Measurements from ENCODE around the gene ALK.

ALK gene

GRCh38 chr2:29531626-29532025 is 389.8 kb downstream of the ALK start:
- Histone ChIP-seq H3K27me3 (ENCODE audit: control insufficient read depth, insufficient read depth, low read length) (no peaks in the 10 kb centered on the region), H3K9me3 (ENCODE audit: control insufficient read depth, insufficient read depth, low read length) (no peaks in the 10 kb centered on the region), H3K27ac (ENCODE audit: low read depth, low read length) (no peak overlapping the region), H3K9ac (ENCODE audit: low read depth, low read length) (no peak overlapping the region), H3K4me1 (ENCODE audit: control insufficient read depth, insufficient read depth, low read length) (no peaks in the 10 kb centered on the region), H3K36me3 (ENCODE audit: control insufficient read depth, insufficient read depth, low read length) (no peaks in the 10 kb centered on the region), H3K4me3 (ENCODE audit: low read depth, low read length) (no peak overlapping the region)

GRCh38 chr2:29530281-29530680 is 391.1 kb downstream of the ALK start:
- H3K27ac ChIP-seq (ENCODE audit: low read depth, low read length): no peak overlapping the region
- no peak overlapping the region for H3K4me3 ChIP-seq (ENCODE audit: low read depth, low read length)
- no peaks in the 10 kb centered on the region for H3K36me3 ChIP-seq (ENCODE audit: control insufficient read depth, insufficient read depth, low read length)
- H3K9me3 ChIP-seq (ENCODE audit: control insufficient read depth, insufficient read depth, low read length): no peaks in the 10 kb centered on the region
- H3K9ac ChIP-seq (ENCODE audit: low read depth, low read length): no peak overlapping the region
- no peaks in the 10 kb centered on the region for H3K27me3 ChIP-seq (ENCODE audit: control insufficient read depth, insufficient read depth, low read length)
- H3K4me1 ChIP-seq (ENCODE audit: control insufficient read depth, insufficient read depth, low read length): no peaks in the 10 kb centered on the region

- no peak overlapping the region for H3K9ac ChIP-seq (ENCODE audit: low read depth, low read length)
Measured at GRCh38 chr2:29528891-29529520, 392.4 kb downstream of the ALK start.

GRCh38 chr2:29528371-29528770 is 393.0 kb downstream of the ALK start:
- H3K9me3 ChIP-seq (ENCODE audit: control insufficient read depth, insufficient read depth, low read length): no peaks in the 10 kb centered on the region
- no peaks in the 10 kb centered on the region for H3K36me3 ChIP-seq (ENCODE audit: control insufficient read depth, insufficient read depth, low read length)
- H3K9ac ChIP-seq (ENCODE audit: low read depth, low read length): no peak overlapping the region
- no peak overlapping the region for H3K27ac ChIP-seq (ENCODE audit: low read depth, low read length)
- H3K4me1 ChIP-seq (ENCODE audit: control insufficient read depth, insufficient read depth, low read length): no peaks in the 10 kb centered on the region
- H3K27me3 ChIP-seq (ENCODE audit: control insufficient read depth, insufficient read depth, low read length): no peaks in the 10 kb centered on the region
- no peak overlapping the region for H3K4me3 ChIP-seq (ENCODE audit: low read depth, low read length)

More at GRCh38 chr2:29528891-29529520, 392.4 kb downstream of the ALK start:
- Histone ChIP-seq H3K9me3 (ENCODE audit: control insufficient read depth, insufficient read depth, low read length) (no peaks in the 10 kb centered on the region), H3K4me1 (ENCODE audit: control insufficient read depth, insufficient read depth, low read length) (no peaks in the 10 kb centered on the region), H3K36me3 (ENCODE audit: control insufficient read depth, insufficient read depth, low read length) (no peaks in the 10 kb centered on the region), H3K27me3 (ENCODE audit: control insufficient read depth, insufficient read depth, low read length) (no peaks in the 10 kb centered on the region), H3K4me3 (ENCODE audit: low read depth, low read length) (no peak overlapping the region), H3K27ac (ENCODE audit: low read depth, low read length) (no peak overlapping the region)

GRCh38 chr2:29527947-29528346 is 393.4 kb downstream of the ALK start:
- no peaks in the 10 kb centered on the region for H3K4me1 ChIP-seq (ENCODE audit: control insufficient read depth, insufficient read depth, low read length)
- H3K36me3 ChIP-seq (ENCODE audit: control insufficient read depth, insufficient read depth, low read length): no peaks in the 10 kb centered on the region
- H3K9ac ChIP-seq (ENCODE audit: low read depth, low read length): no peak overlapping the region
- no peaks in the 10 kb centered on the region for H3K9me3 ChIP-seq (ENCODE audit: control insufficient read depth, insufficient read depth, low read length)
- no peaks in the 10 kb centered on the region for H3K27me3 ChIP-seq (ENCODE audit: control insufficient read depth, insufficient read depth, low read length)
- no peak overlapping the region for H3K27ac ChIP-seq (ENCODE audit: low read depth, low read length)
- H3K4me3 ChIP-seq (ENCODE audit: low read depth, low read length): no peak overlapping the region

- H3K27me3 ChIP-seq (ENCODE audit: control insufficient read depth, insufficient read depth, low read length): no peaks in the 10 kb centered on the region
- H3K27ac ChIP-seq (ENCODE audit: low read depth, low read length): no peak overlapping the region
Measured at GRCh38 chr2:29526587-29527586, 394.5 kb downstream of the ALK start.

GRCh38 chr2:29525921-29526320 is 395.5 kb downstream of the ALK start:
- no peak overlapping the region for H3K27ac ChIP-seq (ENCODE audit: low read depth, low read length)
- no peaks in the 10 kb centered on the region for H3K27me3 ChIP-seq (ENCODE audit: control insufficient read depth, insufficient read depth, low read length)
- H3K36me3 ChIP-seq (ENCODE audit: control insufficient read depth, insufficient read depth, low read length): no peaks in the 10 kb centered on the region
- no peak overlapping the region for H3K9ac ChIP-seq (ENCODE audit: low read depth, low read length)
- no peaks in the 10 kb centered on the region for H3K9me3 ChIP-seq (ENCODE audit: control insufficient read depth, insufficient read depth, low read length)
- no peak overlapping the region for H3K4me3 ChIP-seq (ENCODE audit: low read depth, low read length)
- peaks cover 10% of the 10 kb centered on the region for H3K4me1 ChIP-seq (ENCODE audit: control insufficient read depth, insufficient read depth, low read length)

More at GRCh38 chr2:29526587-29527586, 394.5 kb downstream of the ALK start:
- no peaks in the 10 kb centered on the region for H3K9me3 ChIP-seq (ENCODE audit: control insufficient read depth, insufficient read depth, low read length)
- no peaks in the 10 kb centered on the region for H3K36me3 ChIP-seq (ENCODE audit: control insufficient read depth, insufficient read depth, low read length)
- H3K4me1 ChIP-seq (ENCODE audit: control insufficient read depth, insufficient read depth, low read length): peaks cover 10% of the 10 kb centered on the region
- no peak overlapping the region for H3K4me3 ChIP-seq (ENCODE audit: low read depth, low read length)
- no peak overlapping the region for H3K9ac ChIP-seq (ENCODE audit: low read depth, low read length)

GRCh38 chr2:29524652-29525051 is 396.7 kb downstream of the ALK start:
- Histone ChIP-seq H3K4me1 (ENCODE audit: control insufficient read depth, insufficient read depth, low read length) (peaks cover 10% of the 10 kb centered on the region), H3K4me3 (ENCODE audit: low read depth, low read length) (no peak overlapping the region), H3K27ac (ENCODE audit: low read depth, low read length) (no peak overlapping the region), H3K9me3 (ENCODE audit: control insufficient read depth, insufficient read depth, low read length) (no peaks in the 10 kb centered on the region), H3K27me3 (ENCODE audit: control insufficient read depth, insufficient read depth, low read length) (no peaks in the 10 kb centered on the region), H3K9ac (ENCODE audit: low read depth, low read length) (no peak overlapping the region), H3K36me3 (ENCODE audit: control insufficient read depth, insufficient read depth, low read length) (no peaks in the 10 kb centered on the region)

- Histone ChIP-seq H3K9me3 (ENCODE audit: control insufficient read depth, insufficient read depth, low read length) (no peaks in the 10 kb centered on the region), H3K36me3 (ENCODE audit: control insufficient read depth, insufficient read depth, low read length) (no peaks in the 10 kb centered on the region), H3K27me3 (ENCODE audit: control insufficient read depth, insufficient read depth, low read length) (no peaks in the 10 kb centered on the region), H3K4me3 (ENCODE audit: low read depth, low read length) (no peak overlapping the region), H3K4me1 (ENCODE audit: control insufficient read depth, insufficient read depth, low read length) (peaks cover 10% of the 10 kb centered on the region), H3K27ac (ENCODE audit: low read depth, low read length) (no peak overlapping the region), H3K9ac (ENCODE audit: low read depth, low read length) (no peak overlapping the region)
Measured at GRCh38 chr2:29522951-29523669, 398.3 kb downstream of the ALK start.

- no peaks in the 10 kb centered on the region for H3K27me3 ChIP-seq (ENCODE audit: control insufficient read depth, insufficient read depth, low read length)
- no peaks in the 10 kb centered on the region for H3K9me3 ChIP-seq (ENCODE audit: control insufficient read depth, insufficient read depth, low read length)
- H3K9ac ChIP-seq (ENCODE audit: low read depth, low read length): no peak overlapping the region
Measured at GRCh38 chr2:29520001-29520400, 401.4 kb downstream of the ALK start.

More at GRCh38 chr2:29520001-29520400, 401.4 kb downstream of the ALK start:
- no peak overlapping the region for H3K27ac ChIP-seq (ENCODE audit: low read depth, low read length)
- H3K4me3 ChIP-seq (ENCODE audit: low read depth, low read length): no peak overlapping the region
- H3K36me3 ChIP-seq (ENCODE audit: control insufficient read depth, insufficient read depth, low read length): no peaks in the 10 kb centered on the region
- H3K4me1 ChIP-seq (ENCODE audit: control insufficient read depth, insufficient read depth, low read length): peaks cover 10% of the 10 kb centered on the region

Measured in HUES48 (cell line).